ENCODE results near the gene MAP1B.

The MAP1B gene

DNA sequence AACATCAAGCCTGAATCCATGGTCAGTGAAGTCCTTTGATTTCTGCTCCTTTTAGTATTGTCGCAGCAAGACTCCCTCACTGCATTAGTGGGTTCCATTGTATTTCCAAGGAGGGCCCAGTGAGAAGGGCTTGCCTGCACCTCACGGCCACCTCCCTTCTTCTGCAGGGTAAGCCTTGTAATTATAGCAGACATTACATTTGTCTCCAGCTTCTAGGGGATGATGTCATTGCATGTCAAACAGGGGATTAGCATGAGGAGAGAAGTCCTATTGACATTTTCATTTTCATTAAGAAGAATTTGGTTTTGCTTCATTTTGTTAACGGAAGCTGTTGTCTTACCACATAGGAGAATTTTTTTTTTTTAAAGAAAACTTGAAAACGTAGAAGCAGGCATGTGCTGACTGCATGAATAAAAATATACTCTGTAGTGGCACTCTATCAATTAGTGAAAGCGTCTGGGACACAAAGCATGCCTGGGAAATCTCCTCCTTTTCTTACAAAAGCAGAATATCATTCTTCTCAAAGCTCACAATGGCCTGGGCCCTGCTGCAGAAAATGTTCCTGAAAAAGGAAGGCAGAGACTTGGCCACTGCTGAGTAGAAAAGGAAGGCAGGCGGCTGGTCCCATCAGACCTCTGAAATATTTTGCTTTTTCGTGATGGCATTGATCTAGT lies 27.1 kb downstream of the MAP1B start:
- no peak overlapping the region for H3K14ac ChIP-seq (ENCODE audit: low read length in 2 of 2)
- no peak overlapping the region for H3K18ac ChIP-seq (ENCODE audit: low read depth in 1 of 2, low read length in 2 of 2)
- no peak overlapping the region for H3K4ac ChIP-seq (ENCODE audit: low read depth in 1 of 2, low read length in 2 of 2)
- H3K27me3 ChIP-seq (ENCODE audit: control insufficient read depth in 1 of 2, insufficient read depth in 1 of 2, low read length in 2 of 2) = no peaks in the 10 kb centered on the region
- H2BK12ac ChIP-seq (ENCODE audit: low read length in 2 of 2) = peak overlapping the region in 1 of 2 experiments; percentile 3
- H3K9me3 ChIP-seq (ENCODE audit: control insufficient read depth, low read length) = no peaks in the 10 kb centered on the region
- H2BK5ac ChIP-seq (ENCODE audit: low read depth, low read length, poor library complexity, severe bottlenecking) = no peak overlapping the region
- peaks cover 3 to 15% of the 10 kb centered on the region in 2 experiments for H3K36me3 ChIP-seq (ENCODE audit: control insufficient read depth in 1 of 2, insufficient read depth in 2 of 2, low read depth in 1 of 2, low read length in 2 of 2)
- H3K79me1 ChIP-seq (replicated peaks; ENCODE audit: low read length, poor library complexity, severe bottlenecking) = peaks cover 8% of the 10 kb centered on the region
- no peak overlapping the region for H3K4me2 ChIP-seq (ENCODE audit: low read length, poor library complexity, severe bottlenecking)
- no peak overlapping the region for H2BK15ac ChIP-seq (ENCODE audit: low read depth, poor library complexity, severe bottlenecking)
- H3K4me1 ChIP-seq (ENCODE audit: control insufficient read depth, insufficient read depth, low read depth, low read length) = peaks cover 6% of the 10 kb centered on the region
- H4K8ac ChIP-seq (ENCODE audit: low read length) = no peak overlapping the region
- H4K91ac ChIP-seq (ENCODE audit: low read length) = no peak overlapping the region
- no peak overlapping the region for H2AFZ ChIP-seq (ENCODE audit: low read depth, low read length)
- no peak overlapping the region for H2AK5ac ChIP-seq (ENCODE audit: low read length, severe bottlenecking)
- no peak overlapping the region for H3K27ac ChIP-seq (ENCODE audit: low read length, poor library complexity, severe bottlenecking)
- no peak overlapping the region for H3K4me3 ChIP-seq (ENCODE audit: insufficient read depth in 1 of 2, low read depth in 1 of 2, low read length in 2 of 2)
- H3K23ac ChIP-seq (ENCODE audit: low read length in 2 of 2) = no peak overlapping the region
- DNase-seq = no peak
- peak overlapping the region; percentile 18 for H3K9ac ChIP-seq (ENCODE audit: low read length)
- 94% methylated on average over 7 of the region's 7 CpGs for WGBS
- no peak overlapping the region for H2BK120ac ChIP-seq (ENCODE audit: low read depth, low read length)

DNA sequence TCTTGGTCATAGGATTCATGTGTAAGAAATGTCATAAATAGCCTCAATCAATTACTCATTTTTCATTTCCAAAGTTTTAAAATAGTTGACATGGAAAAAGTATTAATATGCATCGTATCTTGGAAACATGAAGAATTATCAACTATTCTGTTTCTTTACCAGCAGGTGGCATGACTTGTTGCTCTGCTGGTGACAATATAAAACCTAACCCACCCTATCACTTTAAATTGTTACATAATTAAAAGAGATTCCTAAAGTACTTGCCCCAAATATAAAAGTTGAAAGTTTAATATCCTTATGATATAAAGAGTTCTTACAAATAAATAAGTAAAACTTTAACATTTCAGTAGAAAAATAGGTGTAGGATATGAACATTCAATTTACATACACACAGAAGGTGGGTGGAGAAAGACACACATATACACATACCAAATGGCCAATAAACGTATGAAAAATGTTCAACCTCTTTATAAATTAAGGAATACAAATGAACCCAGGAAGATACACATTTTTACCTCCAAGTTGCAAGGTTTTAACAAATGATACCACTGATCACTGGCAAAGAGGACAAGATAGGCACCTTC lies 30.6 kb downstream of the MAP1B start:
- Histone ChIP-seq H2AFZ (ENCODE audit: low read depth, low read length) (no peak overlapping the region), H3K9me3 (ENCODE audit: control insufficient read depth, low read length) (no peaks in the 10 kb centered on the region), H3K18ac (ENCODE audit: low read depth in 1 of 2, low read length in 2 of 2) (no peak overlapping the region), H3K4me2 (ENCODE audit: low read length, poor library complexity, severe bottlenecking) (no peak overlapping the region), H3K4ac (ENCODE audit: low read depth in 1 of 2, low read length in 2 of 2) (no peak overlapping the region), H3K4me1 (ENCODE audit: control insufficient read depth, insufficient read depth, low read depth, low read length) (peaks cover 16% of the 10 kb centered on the region), H2BK15ac (ENCODE audit: low read depth, poor library complexity, severe bottlenecking) (no peak overlapping the region), H2BK12ac (ENCODE audit: low read length in 2 of 2) (no peak overlapping the region), H4K8ac (ENCODE audit: low read length) (no peak overlapping the region), H3K9ac (ENCODE audit: low read length) (peak overlapping the region; percentile 76), H3K79me1 (replicated peaks; ENCODE audit: low read length, poor library complexity, severe bottlenecking) (peaks cover 12% of the 10 kb centered on the region), H4K91ac (ENCODE audit: low read length) (no peak overlapping the region), H3K4me3 (ENCODE audit: insufficient read depth in 1 of 2, low read depth in 1 of 2, low read length in 2 of 2) (no peak overlapping the region), H3K27me3 (ENCODE audit: control insufficient read depth in 1 of 2, insufficient read depth in 1 of 2, low read length in 2 of 2) (no peaks in the 10 kb centered on the region), H2AK5ac (ENCODE audit: low read length, severe bottlenecking) (no peak overlapping the region), H3K27ac (ENCODE audit: low read length, poor library complexity, severe bottlenecking) (no peak overlapping the region), H3K23ac (ENCODE audit: low read length in 2 of 2) (no peak overlapping the region), H2BK5ac (ENCODE audit: low read depth, low read length, poor library complexity, severe bottlenecking) (no peak overlapping the region), H3K14ac (ENCODE audit: low read length in 2 of 2) (no peak overlapping the region), H3K36me3 (ENCODE audit: control insufficient read depth in 1 of 2, insufficient read depth in 2 of 2, low read depth in 1 of 2, low read length in 2 of 2) (peaks cover 6 to 18% of the 10 kb centered on the region in 2 experiments), H2BK120ac (ENCODE audit: low read depth, low read length) (no peak overlapping the region)
- DNase-seq = no peak
- WGBS = 90% methylated on average over 1 of the region's 2 CpGs

DNA sequence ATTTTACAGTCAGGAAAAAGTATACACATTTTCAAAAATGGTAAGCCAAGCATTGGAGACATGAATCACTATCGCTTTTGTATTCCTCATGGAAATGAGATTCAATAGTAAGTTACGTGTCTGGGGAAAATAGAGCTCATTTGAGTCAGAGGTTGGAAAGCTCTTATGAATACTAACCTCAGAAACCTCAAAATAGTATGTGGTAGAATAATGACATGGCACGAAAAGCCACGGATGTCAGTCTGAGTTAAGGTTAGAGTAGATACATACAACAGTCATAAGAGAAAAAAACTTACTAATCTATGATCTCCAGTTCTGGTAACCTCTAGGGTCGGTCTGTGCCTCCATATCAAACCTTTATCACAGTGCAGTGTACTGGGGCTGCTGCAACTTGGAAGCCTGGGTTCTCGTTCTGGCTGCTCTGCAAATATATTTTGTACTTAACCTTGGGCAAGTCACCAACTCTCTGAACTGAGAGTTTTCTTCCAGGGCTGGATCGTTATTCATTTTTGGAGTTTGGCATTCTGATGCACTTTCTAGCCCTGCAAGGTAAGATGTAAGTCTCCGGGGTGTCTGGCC lies 31.8 kb downstream of the MAP1B start:
- H3K79me1 ChIP-seq (replicated peaks; ENCODE audit: low read length, poor library complexity, severe bottlenecking) = peaks cover 14% of the 10 kb centered on the region
- H4K8ac ChIP-seq (ENCODE audit: low read length) = no peak overlapping the region
- H2BK5ac ChIP-seq (ENCODE audit: low read depth, low read length, poor library complexity, severe bottlenecking) = no peak overlapping the region
- no peak overlapping the region for H3K4ac ChIP-seq (ENCODE audit: low read depth in 1 of 2, low read length in 2 of 2)
- H3K4me1 ChIP-seq (ENCODE audit: control insufficient read depth, insufficient read depth, low read depth, low read length) = peaks cover 15% of the 10 kb centered on the region
- peak overlapping the region; percentile 76 for H3K9ac ChIP-seq (ENCODE audit: low read length)
- no peak overlapping the region for H4K91ac ChIP-seq (ENCODE audit: low read length)
- H3K9me3 ChIP-seq (ENCODE audit: control insufficient read depth, low read length) = no peaks in the 10 kb centered on the region
- H2BK12ac ChIP-seq (ENCODE audit: low read length in 2 of 2) = no peak overlapping the region
- WGBS = 72% methylated on average over 6 of the region's 8 CpGs
- H3K4me3 ChIP-seq (ENCODE audit: insufficient read depth in 1 of 2, low read depth in 1 of 2, low read length in 2 of 2) = peak overlapping the region in 1 of 2 experiments; percentile 52
- H3K36me3 ChIP-seq (ENCODE audit: control insufficient read depth in 1 of 2, insufficient read depth in 2 of 2, low read depth in 1 of 2, low read length in 2 of 2) = peaks cover 3 to 27% of the 10 kb centered on the region in 2 experiments
- H2BK120ac ChIP-seq (ENCODE audit: low read depth, low read length) = no peak overlapping the region
- DNase-seq = peak; percentile 83
- H3K14ac ChIP-seq (ENCODE audit: low read length in 2 of 2) = no peak overlapping the region
- H2AFZ ChIP-seq (ENCODE audit: low read depth, low read length) = no peak overlapping the region
- H3K27me3 ChIP-seq (ENCODE audit: control insufficient read depth in 1 of 2, insufficient read depth in 1 of 2, low read length in 2 of 2) = no peaks in the 10 kb centered on the region
- no peak overlapping the region for H3K4me2 ChIP-seq (ENCODE audit: low read length, poor library complexity, severe bottlenecking)
- H2AK5ac ChIP-seq (ENCODE audit: low read length, severe bottlenecking) = peak overlapping the region; percentile 59
- peak overlapping the region; percentile 43 for H3K27ac ChIP-seq (ENCODE audit: low read length, poor library complexity, severe bottlenecking)
- peak overlapping the region in 1 of 2 experiments; percentile 25 for H3K18ac ChIP-seq (ENCODE audit: low read depth in 1 of 2, low read length in 2 of 2)
- no peak overlapping the region for H3K23ac ChIP-seq (ENCODE audit: low read length in 2 of 2)
- H2BK15ac ChIP-seq (ENCODE audit: low read depth, poor library complexity, severe bottlenecking) = no peak overlapping the region

DNA sequence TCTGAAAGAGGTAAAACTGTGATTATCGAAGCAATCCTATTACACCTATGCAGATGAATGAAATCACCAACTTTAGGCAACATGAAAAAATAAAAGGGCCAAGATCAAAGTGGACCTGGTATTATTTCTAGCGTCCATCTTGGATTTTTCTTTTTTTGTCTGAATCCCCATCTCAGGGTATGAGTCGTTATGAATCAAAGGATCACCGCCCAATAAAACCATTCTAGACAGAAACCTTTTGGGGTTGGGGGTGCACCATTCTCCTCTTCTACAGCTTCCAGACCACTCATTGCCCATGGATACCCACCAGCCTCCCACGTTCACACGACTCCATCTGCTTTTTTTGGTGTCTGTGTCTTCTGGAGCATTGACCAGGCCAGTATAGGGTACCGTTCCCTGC lies 33.4 kb downstream of the MAP1B start:
- peak overlapping the region; percentile 37 to 47 for H3K18ac ChIP-seq (ENCODE audit: low read depth in 1 of 2, low read length in 2 of 2)
- no peak overlapping the region for H3K4ac ChIP-seq (ENCODE audit: low read depth in 1 of 2, low read length in 2 of 2)
- peak overlapping the region in 1 of 2 experiments; percentile 40 for H3K4me3 ChIP-seq (ENCODE audit: insufficient read depth in 1 of 2, low read depth in 1 of 2, low read length in 2 of 2)
- H3K23ac ChIP-seq (ENCODE audit: low read length in 2 of 2) = no peak overlapping the region
- no peak overlapping the region for H3K14ac ChIP-seq (ENCODE audit: low read length in 2 of 2)
- H3K27ac ChIP-seq (ENCODE audit: low read length, poor library complexity, severe bottlenecking) = peak overlapping the region; percentile 85
- DNase-seq = no peak
- H4K91ac ChIP-seq (ENCODE audit: low read length) = peak overlapping the region; percentile 18
- H3K4me1 ChIP-seq (ENCODE audit: control insufficient read depth, insufficient read depth, low read depth, low read length) = peaks cover 14% of the 10 kb centered on the region
- no peak overlapping the region for H4K8ac ChIP-seq (ENCODE audit: low read length)
- H2BK12ac ChIP-seq (ENCODE audit: low read length in 2 of 2) = peak overlapping the region in 1 of 2 experiments; percentile 96
- H3K9me3 ChIP-seq (ENCODE audit: control insufficient read depth, low read length) = no peaks in the 10 kb centered on the region
- H3K36me3 ChIP-seq (ENCODE audit: control insufficient read depth in 1 of 2, insufficient read depth in 2 of 2, low read depth in 1 of 2, low read length in 2 of 2) = peaks cover 3 to 25% of the 10 kb centered on the region in 2 experiments
- H2AK5ac ChIP-seq (ENCODE audit: low read length, severe bottlenecking) = peak overlapping the region; percentile 79
- H3K27me3 ChIP-seq (ENCODE audit: control insufficient read depth in 1 of 2, insufficient read depth in 1 of 2, low read length in 2 of 2) = no peaks in the 10 kb centered on the region
- no peak overlapping the region for H2BK5ac ChIP-seq (ENCODE audit: low read depth, low read length, poor library complexity, severe bottlenecking)
- H3K9ac ChIP-seq (ENCODE audit: low read length) = peak overlapping the region; percentile 85
- peaks cover 17% of the 10 kb centered on the region for H3K79me1 ChIP-seq (replicated peaks; ENCODE audit: low read length, poor library complexity, severe bottlenecking)
- 97% methylated on average over 7 of the region's 7 CpGs for WGBS
- peak overlapping the region; percentile 45 for H2BK120ac ChIP-seq (ENCODE audit: low read depth, low read length)
- H3K4me2 ChIP-seq (ENCODE audit: low read length, poor library complexity, severe bottlenecking) = no peak overlapping the region
- H2BK15ac ChIP-seq (ENCODE audit: low read depth, poor library complexity, severe bottlenecking) = no peak overlapping the region
- no peak overlapping the region for H2AFZ ChIP-seq (ENCODE audit: low read depth, low read length)

Measured in mesenchymal stem cell (in vitro differentiated cells and primary cell).